Natural killer cell (primary cell): ENCODE measurements around the gene ROBO1. TPM values are rescaled to one million over a fixed set of nuclear protein-coding genes. Genes with fewer than 3 reads are reported as not detected.

Experiments
- ATAC-seq, 3 donors: fragments of 150-1000 bp in 2 of 3; fragments of 200-7000 bp in 1 of 3; cut with Tn5 transposase; 1 replicate in 1 of 3; 2 replicates in 2 of 3; pipeline ENCODE4 v1.10.0; 2021; ENCODE audit warnings: mild to moderate bottlenecking in 2 of 3, moderate library complexity in 2 of 3
- DNase-seq, 2 donors: peaks; one replicate each; pipeline versions ENCODE4 v3.0.0 to v3.0.0-alpha.2; 2013 to 2021; ENCODE audit warnings: mixed read lengths in 1 of 2
- H3K27ac ChIP-seq: one replicate; pipeline ENCODE4 v1.5.1; 2013; ENCODE audit warnings: mild to moderate bottlenecking, low read length
- H3K27me3 ChIP-seq: one replicate; pipeline ENCODE4 v1.6.1; 2013; ENCODE audit warnings: low read length; ENCODE audit not compliant: control insufficient read depth, insufficient read depth
- H3K36me3 ChIP-seq: one replicate; pipeline ENCODE4 v1.6.1; 2013; ENCODE audit warnings: low read length; ENCODE audit not compliant: control insufficient read depth, insufficient read depth
- H3K4me1 ChIP-seq: one replicate; pipeline ENCODE4 v1.6.1; 2013; ENCODE audit warnings: low read length; ENCODE audit not compliant: control insufficient read depth, insufficient read depth
- H3K4me3 ChIP-seq: one replicate; pipeline ENCODE4 v1.5.1; 2013; ENCODE audit warnings: low read length
- H3K9me3 ChIP-seq: one replicate; pipeline ENCODE4 v1.6.1; 2013; ENCODE audit warnings: low read length; ENCODE audit not compliant: control insufficient read depth, insufficient read depth
- H3K27ac Mint-ChIP-seq, 2 donors: one replicate each; pipeline ENCODE4 v1.8.0; 2022; ENCODE audit warnings: mild to moderate bottlenecking in 2 of 2, mixed read lengths in 2 of 2, moderate library complexity in 1 of 2
- H3K27me3 Mint-ChIP-seq, 2 donors: one replicate each; pipeline ENCODE4 v1.8.0; 2022; ENCODE audit warnings: low read depth in 2 of 2, mixed read lengths in 2 of 2
- H3K36me3 Mint-ChIP-seq: one replicate; pipeline ENCODE4 v1.8.0; 2022; ENCODE audit warnings: mixed read lengths
- H3K4me1 Mint-ChIP-seq, 2 donors: one replicate each; pipeline ENCODE4 v1.8.0; 2022; ENCODE audit warnings: mixed read lengths in 2 of 2
- H3K4me3 Mint-ChIP-seq: one replicate; pipeline ENCODE4 v1.8.0; 2022; ENCODE audit warnings: mild to moderate bottlenecking, moderate library complexity, mixed read lengths
- H3K9me3 Mint-ChIP-seq, 2 donors: one replicate each; pipeline ENCODE4 v1.8.0; 2022; ENCODE audit warnings: mixed read lengths in 2 of 2
- CTCF ChIP-seq: fragments of 200-600 bp; IDR thresholded peaks from one replicate; pipeline ENCODE4 v1.8.0; 2022; ENCODE audit warnings: antibody characterized with exemption
- WGBS: methylation state at CpG from one replicate; pipeline ENCODE4 v1.1.7; 2013; ENCODE audit warnings: missing lambda C conversion rate; ENCODE audit not compliant: insufficient coverage; 5-methylcytosine and 5-hydroxymethylcytosine counted together
- intact Hi-C: fragments of 100-400 bp; cut with micrococcal nuclease; formaldehyde crosslinking; loops from one replicate; pipeline ENCODE4 v1.14.2; 2022
- total RNA-seq, 4 donors: library from RNA; stranded (reverse); fragments of 120-200 nt in 1 of 4; gene quantifications; one replicate each; pipeline versions ENCODE4 v1.2.3 to v1.2.4, GENCODE V29; 2013 to 2022

Gene ROBO1
- total RNA-seq, 3 donors from 2014 or later (not counting 1 experiment from before 2014, with no cell fraction given), result 0.07 TPM; not detected in 2

GRCh38 chr3:78918361-78919020 lies 849.3 kb downstream of the ROBO1 start:
- DNase-seq, result no peak
- no peaks in the 10 kb centered on the region for H3K27me3 ChIP-seq
- TF ChIP-seq CTCF, result no peak
- no peaks in the 10 kb centered on the region for H3K36me3 Mint-ChIP-seq
- H3K9me3 ChIP-seq, result peaks cover 7% of the 10 kb centered on the region
- no peaks in the 10 kb centered on the region for H3K4me1 ChIP-seq
- H3K27me3 Mint-ChIP-seq, result no peaks in the 10 kb centered on the region
- 80% methylated on average over 1 of the region's 1 CpG for WGBS
- no peak for ATAC-seq
- H3K4me1 Mint-ChIP-seq, result no peaks in the 10 kb centered on the region
- peaks cover 0 to 3% of the 10 kb centered on the region in 2 donors for H3K9me3 Mint-ChIP-seq
- intact Hi-C loops, result no loop called here
- H3K27ac Mint-ChIP-seq, result no peak overlapping the region
- H3K4me3 Mint-ChIP-seq, result no peak overlapping the region
- H3K36me3 ChIP-seq, result no peaks in the 10 kb centered on the region
- H3K27ac ChIP-seq, result no peak overlapping the region
- H3K4me3 ChIP-seq, result no peak overlapping the region

- intact Hi-C loops, result no loop called here
- peaks cover 7% of the 10 kb centered on the region for H3K9me3 ChIP-seq
Measured at GRCh38 chr3:78917536-78917935, 850.3 kb downstream of the ROBO1 start.

GRCh38 chr3:78913711-78914110 lies 854.1 kb downstream of the ROBO1 start:
- Histone ChIP-seq H3K36me3 (no peaks in the 10 kb centered on the region), H3K27me3 (no peaks in the 10 kb centered on the region), H3K9me3 (no peaks in the 10 kb centered on the region), H3K27ac (no peak overlapping the region), H3K4me1 (no peaks in the 10 kb centered on the region), H3K4me3 (no peak overlapping the region)
- intact Hi-C loops, result no loop called here
- Mint-ChIP-seq H3K4me1 (no peaks in the 10 kb centered on the region), H3K27ac (no peak overlapping the region), H3K9me3 (peaks cover 0 to 6% of the 10 kb centered on the region in 2 donors), H3K36me3 (no peaks in the 10 kb centered on the region), H3K4me3 (no peak overlapping the region), H3K27me3 (no peaks in the 10 kb centered on the region)
- no peak for ATAC-seq
- DNase-seq, result no peak
- no peak for TF ChIP-seq CTCF
- WGBS, result 80% methylated on average over 2 of the region's 2 CpGs

More at GRCh38 chr3:78917536-78917935, 850.3 kb downstream of the ROBO1 start:
- H3K4me3 ChIP-seq, result no peak overlapping the region
- H3K27me3 ChIP-seq, result no peaks in the 10 kb centered on the region
- H3K4me1 ChIP-seq, result no peaks in the 10 kb centered on the region
- Mint-ChIP-seq H3K9me3 (peaks cover 0 to 3% of the 10 kb centered on the region in 2 donors), H3K27me3 (no peaks in the 10 kb centered on the region), H3K36me3 (no peaks in the 10 kb centered on the region), H3K27ac (no peak overlapping the region), H3K4me3 (no peak overlapping the region), H3K4me1 (no peaks in the 10 kb centered on the region)
- H3K27ac ChIP-seq, result no peak overlapping the region
- ATAC-seq, result no peak
- 48% methylated on average over 2 of the region's 2 CpGs for WGBS
- no peak for DNase-seq
- no peaks in the 10 kb centered on the region for H3K36me3 ChIP-seq
- no peak for TF ChIP-seq CTCF

- Mint-ChIP-seq H3K4me3 (no peak overlapping the region), H3K9me3 (peaks cover 0 to 6% of the 10 kb centered on the region in 2 donors), H3K4me1 (no peaks in the 10 kb centered on the region), H3K27me3 (no peaks in the 10 kb centered on the region), H3K36me3 (no peaks in the 10 kb centered on the region), H3K27ac (no peak overlapping the region)
- Histone ChIP-seq H3K27me3 (no peaks in the 10 kb centered on the region), H3K36me3 (no peaks in the 10 kb centered on the region), H3K4me1 (no peaks in the 10 kb centered on the region), H3K9me3 (no peaks in the 10 kb centered on the region), H3K27ac (no peak overlapping the region), H3K4me3 (no peak overlapping the region)
- WGBS, result no CpG with 5 or more reads among the region's 3 CpGs
- no peak for TF ChIP-seq CTCF
- DNase-seq (no peak), ATAC-seq (no peak)
- intact Hi-C loops, result no loop called here
Measured at GRCh38 chr3:78912687-78913086, 855.1 kb downstream of the ROBO1 start.
